Vein endothelial cell (primary cell): Measurements from ENCODE around the gene CT45A10. TPM values are rescaled to one million over a fixed set of nuclear protein-coding genes. Genes with fewer than 3 reads are reported as not detected.

Experiments used
- total RNA-seq: library from RNA; depleted of rRNA; stranded (reverse); fragments of >200 nt; gene quantifications from 2 replicates; pipeline ENCODE4 v1.2.3, GENCODE V29; 2012

Gene CT45A10, protein sequence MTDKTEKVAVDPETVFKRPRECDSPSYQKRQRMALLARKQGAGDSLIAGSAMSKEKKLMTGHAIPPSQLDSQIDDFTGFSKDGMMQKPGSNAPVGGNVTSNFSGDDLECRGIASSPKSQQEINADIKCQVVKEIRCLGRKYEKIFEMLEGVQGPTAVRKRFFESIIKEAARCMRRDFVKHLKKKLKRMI
- total RNA-seq, result not detected in 2 replicates

GRCh38 chrX:135893294-135893817 is at the start of gene CT45A10, which contains the start of gene SAGE1:
Gene CT45A10, minus strand, starts transcription at chrX:135893444. Its CDS starts 8,100 bp downstream, at chrX:135885344.
Gene SAGE1, plus strand, starts transcription at chrX:135893716. Its CDS starts 2,527 bp downstream, at chrX:135896243.

DNA sequence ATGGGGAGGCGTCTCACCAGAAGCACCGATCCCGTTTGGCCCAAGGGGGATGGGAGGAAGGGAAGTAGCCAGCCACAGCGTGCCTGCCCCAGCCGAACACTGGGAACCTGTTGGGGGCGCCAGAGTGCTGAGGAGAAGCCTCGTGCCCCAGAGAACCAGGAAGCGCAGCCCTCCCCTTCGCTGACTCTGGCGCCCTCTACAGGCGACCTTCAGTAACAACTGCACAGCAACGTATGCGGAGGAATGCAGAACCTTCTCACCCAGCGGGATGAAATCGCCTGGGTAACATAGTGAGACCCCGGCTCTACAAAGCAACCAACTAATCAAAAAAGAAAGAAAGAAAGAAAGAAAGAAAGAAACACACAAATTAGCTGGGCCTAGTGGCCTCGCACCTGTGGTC is 21.5 kb downstream of the CT45A10 start, which contains the start of gene CT45A9:
Gene CT45A9, minus strand, starts transcription at position 101 of the 400 bp plus-strand sequence. CDS start 3,751 bp downstream, outside the sequence.

GRCh38 chrX:135854438-135854837 is 38.8 kb downstream of the CT45A10 start, which contains the start of gene CT45A8:
Gene CT45A8, minus strand, starts transcription at chrX:135854538. Its CDS starts 3,755 bp downstream, at chrX:135850783.

DNA sequence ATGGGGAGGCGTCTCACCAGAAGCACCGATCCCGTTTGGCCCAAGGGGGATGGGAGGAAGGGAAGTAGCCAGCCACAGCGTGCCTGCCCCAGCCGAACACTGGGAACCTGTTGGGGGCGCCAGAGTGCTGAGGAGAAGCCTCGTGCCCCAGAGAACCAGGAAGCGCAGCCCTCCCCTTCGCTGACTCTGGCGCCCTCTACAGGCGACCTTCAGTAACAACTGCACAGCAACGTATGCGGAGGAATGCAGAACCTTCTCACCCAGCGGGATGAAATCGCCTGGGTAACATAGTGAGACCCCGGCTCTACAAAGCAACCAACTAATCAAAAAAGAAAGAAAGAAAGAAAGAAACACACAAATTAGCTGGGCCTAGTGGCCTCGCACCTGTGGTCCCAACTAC is 56.1 kb downstream of the CT45A10 start, which contains the start of gene CT45A7:
Gene CT45A7, minus strand, starts transcription at position 101 of the 400 bp plus-strand sequence. CDS start 3,747 bp downstream, outside the sequence.

Other genes with a start within 250 kb of the CT45A10 start
- not detected in 2 replicates for gene CT45A1, start 179.8 kb downstream of the CT45A10 start, total RNA-seq
- not detected in 2 replicates for gene CT45A3, start 125.3 kb downstream of the CT45A10 start, total RNA-seq
- not detected in 2 replicates for gene CT45A5, start 107.9 kb downstream of the CT45A10 start, total RNA-seq
- not detected in 2 replicates for gene CT45A6, start 90.7 kb downstream of the CT45A10 start, total RNA-seq
- not detected in 2 replicates for gene CT45A2, start 73.4 kb downstream of the CT45A10 start, total RNA-seq
- not detected in 2 replicates for gene CT45A7, start 56.2 kb downstream of the CT45A10 start, total RNA-seq
- gene CT45A8, start 38.9 kb downstream of the CT45A10 start, total RNA-seq, result not detected in 2 replicates
- not detected in 2 replicates for gene CT45A9, start 21.6 kb downstream of the CT45A10 start, total RNA-seq
- not detected in 2 replicates for gene SAGE1, start 272 bp upstream of the CT45A10 start, total RNA-seq
- 18.9 and 20.7 TPM in 2 replicates for gene MMGT1, start 80.5 kb upstream of the CT45A10 start, total RNA-seq
- gene SLC9A6, start 92.0 kb upstream of the CT45A10 start, total RNA-seq, result 16.0 and 16.7 TPM in 2 replicates